Thoracic aorta (tissue), 2 donors: ENCODE measurements around the gene TRAF1. TPM values are rescaled to one million over a fixed set of nuclear protein-coding genes. Genes with fewer than 3 reads are reported as not detected.
A peak's percentile ranks its signal among the peaks of the same experiment; 100 is the strongest.

ENCODE experiments used
- ATAC-seq: fragments of 150-250 bp; one replicate; pipeline ENCODE4 v1.8.0; 2017; ENCODE audit warnings: low read depth; ENCODE audit not compliant: insufficient number of reproducible peaks, low FRiP score
- DNase-seq: peaks from one replicate; pipeline ENCODE4 v3.0.0-alpha.2; 2020; ENCODE audit warnings: low spot score
- H3K27ac ChIP-seq, 2 donors: fragments of 200-600 bp; sonication (generic); 1 replicate in 1 of 2; 2 replicates in 1 of 2; pipeline ENCODE4 v1.5.1; 2016; ENCODE audit warnings: mild to moderate bottlenecking in 2 of 2, moderate library complexity in 2 of 2
- H3K27me3 ChIP-seq: fragments of 200-600 bp; sonication (generic); replicated peaks from 2 replicates; pipeline ENCODE4 v1.6.0; 2016; ENCODE audit warnings: mild to moderate bottlenecking; ENCODE audit not compliant: insufficient read depth
- H3K36me3 ChIP-seq: fragments of 200-600 bp; sonication (generic); one replicate; pipeline ENCODE4 v1.5.1; 2016
- H3K4me1 ChIP-seq, 2 donors: fragments of 200-600 bp; sonication (generic); 1 replicate in 1 of 2; 2 replicates in 1 of 2; pipeline versions ENCODE4 v1.5.1 to v1.6.0; 2016; ENCODE audit warnings: low read depth in 2 of 2, mild to moderate bottlenecking in 1 of 2; ENCODE audit not compliant: control insufficient read depth in 1 of 2
- H3K4me3 ChIP-seq: fragments of 200-600 bp; sonication (generic); 2 replicates; pipeline ENCODE4 v1.5.1; 2016; ENCODE audit warnings: mild to moderate bottlenecking
- H3K9me3 ChIP-seq: fragments of 200-600 bp; sonication (generic); 2 replicates; pipeline ENCODE4 v1.5.1; 2016
- CTCF ChIP-seq: fragments of 200-600 bp; sonication (generic); IDR thresholded peaks from one replicate; pipeline ENCODE4 v1.5.1; 2019; ENCODE audit warnings: antibody characterized with exemption
- total RNA-seq, 2 donors: library from RNA; depleted of rRNA; stranded (reverse); fragments of >200 nt; gene quantifications; one replicate each; pipeline versions ENCODE4 v1.1.0 to v1.2.3, GENCODE V29; 2016

The TRAF1 gene
- total RNA-seq, 2 donors from 2014 or later, result 36.4 to 52.5 TPM

GRCh38 chr9:120877276-120878034, 49.1 kb downstream of the TRAF1 start:
- ATAC-seq (no peak), DNase-seq (no peak)
- peaks cover 3 to 24% of the 10 kb centered on the region in 2 donors for H3K4me1 ChIP-seq

GRCh38 chr9:120876842-120877240, 49.8 kb downstream of the TRAF1 start, which contains the start of gene PHF19:
PHF19 (minus strand) TSS chr9:120877188; CDS start chr9:120874741, 2,447 bp downstream.
- ATAC-seq (no peak), DNase-seq (no peak)
- no peaks in the 10 kb centered on the region for H3K27me3 ChIP-seq
- no peak for TF ChIP-seq CTCF
- peaks cover 3 to 24% of the 10 kb centered on the region in 2 donors for H3K4me1 ChIP-seq
- peaks cover 17% of the 10 kb centered on the region for H3K36me3 ChIP-seq
- no peaks in the 10 kb centered on the region for H3K9me3 ChIP-seq
- peak within 1 kb of the TSS; percentile 95 for H3K4me3 ChIP-seq
- peak within 1 kb of the TSS; percentile 99 to 100 for H3K27ac ChIP-seq

More at GRCh38 chr9:120877276-120878034, 49.1 kb downstream of the TRAF1 start:
- Histone ChIP-seq H3K4me3 (peak overlapping the region; percentile 95), H3K9me3 (no peaks in the 10 kb centered on the region), H3K36me3 (peaks cover 13% of the 10 kb centered on the region), H3K27ac (peak overlapping the region; percentile 68 to 86), H3K27me3 (no peaks in the 10 kb centered on the region)
- no peak for TF ChIP-seq CTCF

- Histone ChIP-seq H3K9me3 (no peaks in the 10 kb centered on the region), H3K27ac (peak overlapping the region; percentile 99 to 100), H3K27me3 (no peaks in the 10 kb centered on the region), H3K4me1 (peaks cover 3 to 24% of the 10 kb centered on the region in 2 donors), H3K36me3 (peaks cover 17% of the 10 kb centered on the region), H3K4me3 (peak overlapping the region; percentile 95)
- peak; percentile 49 for ATAC-seq
- no peak for TF ChIP-seq CTCF
- peak; percentile 70 for DNase-seq
Measured at GRCh38 chr9:120875954-120876841, 50.4 kb downstream of the TRAF1 start.

- TF ChIP-seq CTCF, result no peak
- H3K36me3 ChIP-seq, result peaks cover 17% of the 10 kb centered on the region
- ATAC-seq, result no peak
- DNase-seq, result no peak
- peak overlapping the region; percentile 95 for H3K4me3 ChIP-seq
- no peaks in the 10 kb centered on the region for H3K27me3 ChIP-seq
- H3K27ac ChIP-seq, result peak overlapping the region; percentile 99 to 100
- H3K4me1 ChIP-seq, result peaks cover 3 to 24% of the 10 kb centered on the region in 2 donors
- H3K9me3 ChIP-seq, result no peaks in the 10 kb centered on the region
Measured at GRCh38 chr9:120875643-120875953, 51.0 kb downstream of the TRAF1 start.

- DNase-seq, result no peak
- Histone ChIP-seq H3K4me1 (peaks cover 3 to 27% of the 10 kb centered on the region in 2 donors), H3K27me3 (no peaks in the 10 kb centered on the region), H3K27ac (peak overlapping the region; percentile 99 to 100), H3K4me3 (peak overlapping the region; percentile 95), H3K9me3 (no peaks in the 10 kb centered on the region), H3K36me3 (peaks cover 17% of the 10 kb centered on the region)
- no peak for TF ChIP-seq CTCF
- no peak for ATAC-seq
Measured at GRCh38 chr9:120875195-120875565, 51.4 kb downstream of the TRAF1 start.
